ENCODE measurements around the gene FGF9.

Gene FGF9

DNA sequence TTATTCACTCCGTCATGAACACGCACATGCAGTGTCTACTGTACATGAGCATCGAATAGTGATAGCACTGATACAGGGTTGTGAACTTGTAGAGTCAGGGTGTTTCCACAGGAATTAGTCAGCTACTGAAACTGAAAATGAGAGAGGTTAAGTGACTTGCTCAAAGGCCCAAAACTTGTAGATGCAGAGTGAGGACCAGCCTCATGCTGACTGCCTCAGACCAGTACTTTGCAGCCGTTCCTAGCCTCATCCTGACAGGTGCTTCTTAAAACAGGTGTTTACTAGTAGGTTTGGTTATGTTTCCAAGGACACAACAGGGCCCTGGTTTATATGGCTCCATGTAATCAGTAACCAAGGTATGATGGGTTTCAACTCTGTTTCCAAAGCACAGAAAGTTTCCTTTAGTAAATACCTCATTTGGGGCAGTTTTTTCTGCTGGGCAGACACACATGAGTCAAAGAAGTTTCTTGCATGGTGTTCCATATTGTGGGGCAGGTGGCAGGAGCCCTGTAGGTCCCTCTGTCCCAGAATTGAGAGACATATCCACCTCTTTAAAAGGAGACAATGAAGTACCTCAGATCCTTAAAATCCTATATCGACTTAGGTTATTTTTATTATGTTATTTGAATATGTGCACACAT lies 16.0 kb downstream of the FGF9 start (continued):
- no peak for TF ChIP-seq ZC3H10 (CRISPR knock-in tag; IDR thresholded peaks at IDR 0.05)
- TF ChIP-seq ZFP30 (CRISPR knock-in tag; IDR thresholded peaks at IDR 0.05) = no peak

DNA sequence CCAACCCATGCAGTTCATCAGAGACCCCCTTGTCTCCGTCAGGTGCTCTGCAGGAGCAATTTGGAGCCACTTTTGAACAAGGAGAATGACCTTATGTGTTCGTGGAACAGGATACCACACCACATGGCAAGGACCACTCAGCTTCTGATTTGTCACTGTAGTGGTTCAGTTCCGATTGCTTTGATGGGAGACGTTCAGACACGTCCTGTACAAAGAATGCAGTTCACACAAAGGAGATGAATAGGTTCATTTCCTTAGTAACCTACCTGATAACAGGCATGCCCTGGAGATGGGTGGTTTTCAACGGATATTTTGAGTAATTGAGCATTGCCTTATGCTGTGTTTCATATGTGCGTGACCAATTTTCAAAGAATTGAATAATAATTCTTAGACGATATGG lies 17.2 kb downstream of the FGF9 start:
- ATAC-seq = no peak
- no peak for TF ChIP-seq TCF4 (CRISPR knock-in tag; IDR thresholded peaks at IDR 0.05; ENCODE audit: borderline replicate concordance)
- TF ChIP-seq ESRRG (CRISPR knock-in tag; IDR thresholded peaks at IDR 0.05) = no peak
- TF ChIP-seq, protein P1, sequence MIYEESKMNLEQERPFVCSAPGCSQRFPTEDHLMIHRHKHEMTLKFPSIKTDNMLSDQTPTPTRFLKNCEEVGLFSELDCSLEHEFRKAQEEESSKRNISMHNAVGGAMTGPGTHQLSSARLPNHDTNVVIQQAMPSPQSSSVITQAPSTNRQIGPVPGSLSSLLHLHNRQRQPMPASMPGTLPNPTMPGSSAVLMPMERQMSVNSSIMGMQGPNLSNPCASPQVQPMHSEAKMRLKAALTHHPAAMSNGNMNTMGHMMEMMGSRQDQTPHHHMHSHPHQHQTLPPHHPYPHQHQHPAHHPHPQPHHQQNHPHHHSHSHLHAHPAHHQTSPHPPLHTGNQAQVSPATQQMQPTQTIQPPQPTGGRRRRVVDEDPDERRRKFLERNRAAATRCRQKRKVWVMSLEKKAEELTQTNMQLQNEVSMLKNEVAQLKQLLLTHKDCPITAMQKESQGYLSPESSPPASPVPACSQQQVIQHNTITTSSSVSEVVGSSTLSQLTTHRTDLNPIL (CRISPR knock-in tag; IDR thresholded peaks at IDR 0.05; ENCODE audit: low read depth) = no peak
- no peak for TF ChIP-seq PPARA (CRISPR knock-in tag; IDR thresholded peaks at IDR 0.05; ENCODE audit: borderline replicate concordance)
- TF ChIP-seq, protein P2, sequence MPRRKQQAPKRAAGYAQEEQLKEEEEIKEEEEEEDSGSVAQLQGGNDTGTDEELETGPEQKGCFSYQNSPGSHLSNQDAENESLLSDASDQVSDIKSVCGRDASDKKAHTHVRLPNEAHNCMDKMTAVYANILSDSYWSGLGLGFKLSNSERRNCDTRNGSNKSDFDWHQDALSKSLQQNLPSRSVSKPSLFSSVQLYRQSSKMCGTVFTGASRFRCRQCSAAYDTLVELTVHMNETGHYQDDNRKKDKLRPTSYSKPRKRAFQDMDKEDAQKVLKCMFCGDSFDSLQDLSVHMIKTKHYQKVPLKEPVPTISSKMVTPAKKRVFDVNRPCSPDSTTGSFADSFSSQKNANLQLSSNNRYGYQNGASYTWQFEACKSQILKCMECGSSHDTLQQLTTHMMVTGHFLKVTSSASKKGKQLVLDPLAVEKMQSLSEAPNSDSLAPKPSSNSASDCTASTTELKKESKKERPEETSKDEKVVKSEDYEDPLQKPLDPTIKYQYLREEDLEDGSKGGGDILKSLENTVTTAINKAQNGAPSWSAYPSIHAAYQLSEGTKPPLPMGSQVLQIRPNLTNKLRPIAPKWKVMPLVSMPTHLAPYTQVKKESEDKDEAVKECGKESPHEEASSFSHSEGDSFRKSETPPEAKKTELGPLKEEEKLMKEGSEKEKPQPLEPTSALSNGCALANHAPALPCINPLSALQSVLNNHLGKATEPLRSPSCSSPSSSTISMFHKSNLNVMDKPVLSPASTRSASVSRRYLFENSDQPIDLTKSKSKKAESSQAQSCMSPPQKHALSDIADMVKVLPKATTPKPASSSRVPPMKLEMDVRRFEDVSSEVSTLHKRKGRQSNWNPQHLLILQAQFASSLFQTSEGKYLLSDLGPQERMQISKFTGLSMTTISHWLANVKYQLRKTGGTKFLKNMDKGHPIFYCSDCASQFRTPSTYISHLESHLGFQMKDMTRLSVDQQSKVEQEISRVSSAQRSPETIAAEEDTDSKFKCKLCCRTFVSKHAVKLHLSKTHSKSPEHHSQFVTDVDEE (CRISPR knock-in tag; IDR thresholded peaks at IDR 0.05) = no peak
- TF ChIP-seq ZNF8 (CRISPR knock-in tag; IDR thresholded peaks at IDR 0.05) = no peak
- TF ChIP-seq ZNF70 (CRISPR knock-in tag; IDR thresholded peaks at IDR 0.05) = no peak
- TF ChIP-seq, protein P3, sequence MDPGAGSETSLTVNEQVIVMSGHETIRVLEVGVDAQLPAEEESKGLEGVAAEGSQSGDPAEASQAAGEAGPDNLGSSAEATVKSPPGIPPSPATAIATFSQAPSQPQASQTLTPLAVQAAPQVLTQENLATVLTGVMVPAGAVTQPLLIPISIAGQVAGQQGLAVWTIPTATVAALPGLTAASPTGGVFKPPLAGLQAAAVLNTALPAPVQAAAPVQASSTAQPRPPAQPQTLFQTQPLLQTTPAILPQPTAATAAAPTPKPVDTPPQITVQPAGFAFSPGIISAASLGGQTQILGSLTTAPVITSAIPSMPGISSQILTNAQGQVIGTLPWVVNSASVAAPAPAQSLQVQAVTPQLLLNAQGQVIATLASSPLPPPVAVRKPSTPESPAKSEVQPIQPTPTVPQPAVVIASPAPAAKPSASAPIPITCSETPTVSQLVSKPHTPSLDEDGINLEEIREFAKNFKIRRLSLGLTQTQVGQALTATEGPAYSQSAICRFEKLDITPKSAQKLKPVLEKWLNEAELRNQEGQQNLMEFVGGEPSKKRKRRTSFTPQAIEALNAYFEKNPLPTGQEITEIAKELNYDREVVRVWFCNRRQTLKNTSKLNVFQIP (CRISPR knock-in tag; IDR thresholded peaks at IDR 0.05; ENCODE audit: borderline replicate concordance, low read depth) = no peak
- no peak for TF ChIP-seq ARNTL (CRISPR knock-in tag; IDR thresholded peaks at IDR 0.05; ENCODE audit: borderline replicate concordance, low read depth)
- no peak for TF ChIP-seq RARB (CRISPR knock-in tag; IDR thresholded peaks at IDR 0.05)
- TF ChIP-seq TOX (CRISPR knock-in tag; IDR thresholded peaks at IDR 0.05; ENCODE audit: borderline replicate concordance) = no peak
- TF ChIP-seq ZFP3 (CRISPR knock-in tag; IDR thresholded peaks at IDR 0.05) = no peak
- no peak for TF ChIP-seq ZNF565 (CRISPR knock-in tag; conservative IDR thresholded peaks at IDR 0.05; ENCODE audit: low read depth)
- TF ChIP-seq, protein P4, sequence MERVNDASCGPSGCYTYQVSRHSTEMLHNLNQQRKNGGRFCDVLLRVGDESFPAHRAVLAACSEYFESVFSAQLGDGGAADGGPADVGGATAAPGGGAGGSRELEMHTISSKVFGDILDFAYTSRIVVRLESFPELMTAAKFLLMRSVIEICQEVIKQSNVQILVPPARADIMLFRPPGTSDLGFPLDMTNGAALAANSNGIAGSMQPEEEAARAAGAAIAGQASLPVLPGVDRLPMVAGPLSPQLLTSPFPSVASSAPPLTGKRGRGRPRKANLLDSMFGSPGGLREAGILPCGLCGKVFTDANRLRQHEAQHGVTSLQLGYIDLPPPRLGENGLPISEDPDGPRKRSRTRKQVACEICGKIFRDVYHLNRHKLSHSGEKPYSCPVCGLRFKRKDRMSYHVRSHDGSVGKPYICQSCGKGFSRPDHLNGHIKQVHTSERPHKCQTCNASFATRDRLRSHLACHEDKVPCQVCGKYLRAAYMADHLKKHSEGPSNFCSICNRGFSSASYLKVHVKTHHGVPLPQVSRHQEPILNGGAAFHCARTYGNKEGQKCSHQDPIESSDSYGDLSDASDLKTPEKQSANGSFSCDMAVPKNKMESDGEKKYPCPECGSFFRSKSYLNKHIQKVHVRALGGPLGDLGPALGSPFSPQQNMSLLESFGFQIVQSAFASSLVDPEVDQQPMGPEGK (CRISPR knock-in tag; IDR thresholded peaks at IDR 0.05; ENCODE audit: borderline replicate concordance) = no peak

DNA sequence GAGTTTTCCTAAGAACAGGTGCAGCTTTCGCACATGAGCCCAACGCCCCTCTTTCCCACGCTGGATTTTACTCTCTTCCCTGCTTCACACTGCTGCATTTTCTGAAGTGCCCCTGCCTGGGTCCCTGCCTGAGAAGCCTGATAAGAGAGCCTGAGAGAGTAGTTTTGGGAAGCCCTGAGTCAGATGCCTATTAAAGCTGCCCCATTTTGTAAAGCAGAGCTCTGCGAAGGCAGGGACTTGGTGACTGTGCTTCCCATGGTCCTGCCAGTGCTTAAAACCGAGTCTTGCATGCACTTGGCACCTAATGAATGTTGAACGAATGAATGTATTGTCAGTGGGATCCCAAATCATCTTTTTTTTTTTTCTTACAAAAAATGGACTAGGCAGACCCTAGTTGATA lies 18.2 kb downstream of the FGF9 start:
- no peak for ATAC-seq
- TF ChIP-seq ZC3H10 (CRISPR knock-in tag; IDR thresholded peaks at IDR 0.05) = no peak
- no peak for TF ChIP-seq ARNTL (CRISPR knock-in tag; IDR thresholded peaks at IDR 0.05; ENCODE audit: borderline replicate concordance, low read depth)
- TF ChIP-seq, protein P5, sequence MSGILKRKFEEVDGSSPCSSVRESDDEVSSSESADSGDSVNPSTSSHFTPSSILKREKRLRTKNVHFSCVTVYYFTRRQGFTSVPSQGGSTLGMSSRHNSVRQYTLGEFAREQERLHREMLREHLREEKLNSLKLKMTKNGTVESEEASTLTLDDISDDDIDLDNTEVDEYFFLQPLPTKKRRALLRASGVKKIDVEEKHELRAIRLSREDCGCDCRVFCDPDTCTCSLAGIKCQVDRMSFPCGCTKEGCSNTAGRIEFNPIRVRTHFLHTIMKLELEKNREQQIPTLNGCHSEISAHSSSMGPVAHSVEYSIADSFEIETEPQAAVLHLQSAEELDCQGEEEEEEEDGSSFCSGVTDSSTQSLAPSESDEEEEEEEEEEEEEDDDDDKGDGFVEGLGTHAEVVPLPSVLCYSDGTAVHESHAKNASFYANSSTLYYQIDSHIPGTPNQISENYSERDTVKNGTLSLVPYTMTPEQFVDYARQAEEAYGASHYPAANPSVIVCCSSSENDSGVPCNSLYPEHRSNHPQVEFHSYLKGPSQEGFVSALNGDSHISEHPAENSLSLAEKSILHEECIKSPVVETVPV (CRISPR knock-in tag; IDR thresholded peaks at IDR 0.05) = no peak
- no peak for TF ChIP-seq TCF4 (CRISPR knock-in tag; IDR thresholded peaks at IDR 0.05; ENCODE audit: borderline replicate concordance)
- TF ChIP-seq, protein P3 (CRISPR knock-in tag; IDR thresholded peaks at IDR 0.05; ENCODE audit: borderline replicate concordance, low read depth) = no peak
- no peak for TF ChIP-seq ZNF70 (CRISPR knock-in tag; IDR thresholded peaks at IDR 0.05)
- TF ChIP-seq, protein P4 (CRISPR knock-in tag; IDR thresholded peaks at IDR 0.05; ENCODE audit: borderline replicate concordance) = no peak
- no peak for TF ChIP-seq GLIS3 (CRISPR knock-in tag; IDR thresholded peaks at IDR 0.05)
- no peak for TF ChIP-seq BACH2 (CRISPR knock-in tag; IDR thresholded peaks at IDR 0.05; ENCODE audit: borderline replicate concordance)
- no peak for TF ChIP-seq OSR1 (CRISPR knock-in tag; IDR thresholded peaks at IDR 0.05)
- no peak for TF ChIP-seq RARB (CRISPR knock-in tag; IDR thresholded peaks at IDR 0.05)
- TF ChIP-seq CSDC2 (CRISPR knock-in tag; IDR thresholded peaks at IDR 0.05) = no peak
- no peak for TF ChIP-seq ZFP30 (CRISPR knock-in tag; IDR thresholded peaks at IDR 0.05)
- TF ChIP-seq, protein P1 (CRISPR knock-in tag; IDR thresholded peaks at IDR 0.05; ENCODE audit: low read depth) = no peak
